Stomach (tissue), 9 donors: Measurements from ENCODE around the gene INSIG2. TPM values are rescaled to one million over a fixed set of nuclear protein-coding genes. Genes with fewer than 3 reads are reported as not detected.

Experiments used
- DNase-seq, 2 donors: peaks; one replicate each; pipeline versions ENCODE4 v3.0.0 to v3.0.0-alpha.2; 2013 to 2019
- H3K27ac ChIP-seq, 5 donors: fragments of 200-600 bp in 4 of 5; sonication (generic) in 4 of 5; one replicate each; pipeline ENCODE4 v1.5.1; 2013 to 2019; ENCODE audit warnings: mild to moderate bottlenecking in 1 of 5, moderate library complexity in 1 of 5
- H3K27me3 ChIP-seq, 3 donors: fragments of 200-600 bp; sonication (generic); one replicate each; pipeline ENCODE4 v1.5.1; 2017 to 2019; ENCODE audit warnings: mixed run types in 1 of 3
- H3K36me3 ChIP-seq, 4 donors: fragments of 200-600 bp; sonication (generic); 1 replicate in 3 of 4; 2 replicates in 1 of 4; pipeline ENCODE4 v1.5.1; 2016 to 2019
- H3K4me1 ChIP-seq, 4 donors: fragments of 200-600 bp; sonication (generic); one replicate each; pipeline ENCODE4 v1.5.1; 2016 to 2019
- H3K4me3 ChIP-seq, 4 donors: fragments of 200-600 bp; sonication (generic) in 3 of 4; one replicate each; pipeline ENCODE4 v1.5.1; 2016 to 2019; ENCODE audit warnings: mild to moderate bottlenecking in 1 of 4
- H3K9me3 ChIP-seq, 4 donors: fragments of 200-600 bp; sonication (generic); one replicate each; pipeline ENCODE4 v1.5.1; 2016 to 2019
- EP300 ChIP-seq: sonication (generic); formaldehyde crosslinking; IDR thresholded peaks from one replicate; pipeline ENCODE4 v1.6.1; 2017; ENCODE audit warnings: antibody characterized with exemption
- POLR2A ChIP-seq, 4 donors: fragments of 450-650 bp; IDR thresholded peaks; one replicate each; pipeline ENCODE4 v1.6.1; 2016; ENCODE audit warnings: antibody characterized with exemption in 4 of 4, control low read depth in 2 of 4, mild to moderate bottlenecking in 1 of 4, moderate library complexity in 1 of 4
- POLR2AphosphoS5 ChIP-seq, 3 donors: sonication (generic); formaldehyde crosslinking; IDR thresholded peaks; one replicate each; pipeline ENCODE4 v1.6.1; 2016; ENCODE audit warnings: antibody characterized with exemption in 3 of 3
- WGBS, 5 donors: extraction: QIAGEN DNeasy Blood & Tissue Kit in 3 of 5; methylation state at CpG; one replicate each; pipeline versions ENCODE4 v1.1.5 to v1.1.7; 2013 to 2018; 5-methylcytosine and 5-hydroxymethylcytosine counted together
- intact Hi-C: fragments of 100-400 bp; cut with DNase I; formaldehyde crosslinking; loops from one replicate; pipeline ENCODE4 v1.15.1; 2023; ENCODE audit warnings: low total_unique reads
- polyA plus RNA-seq, 3 donors: library from polyadenylated mRNA; stranded (reverse); fragments of 200-250 nt; gene quantifications; one replicate each; pipeline ENCODE4 v1.2.3, GENCODE V29; 2013
- total RNA-seq, 5 donors: library from RNA; depleted of rRNA; stranded (reverse); fragments of >200 nt; gene quantifications; one replicate each; pipeline versions ENCODE4 v1.1.0 to v1.2.3, GENCODE V29; 2014 to 2016
- TF ChIP-seq, protein P1 (sequence below), 7 experiments: fragments of 450-650 bp in 4 of 7; fragments of 200-600 bp in 3 of 7; sonication (generic) in 3 of 7; IDR thresholded peaks; one replicate each; pipeline ENCODE4 v1.5.1; 2016 to 2019; ENCODE audit warnings: antibody characterized with exemption in 7 of 7, control low read depth in 2 of 7, mild to moderate bottlenecking in 1 of 7
- donor health status: healthy with polysubstance abuse.
- donor health status: Bipolar disorder and iron deficiency.
- donor health status: healthy.

INSIG2 gene
- total and polyA plus RNA-seq, 8 donors: 6.7 to 37.8 (median 10.4) TPM

GRCh38 chr2:118151831-118152230, 63.6 kb downstream of the INSIG2 start:
- DNase-seq: no peak
- intact Hi-C loops: no loop called here
- TF ChIP-seq POLR2AphosphoS5 (IDR thresholded peaks at IDR 0.05): no peak
- TF ChIP-seq, protein P1, sequence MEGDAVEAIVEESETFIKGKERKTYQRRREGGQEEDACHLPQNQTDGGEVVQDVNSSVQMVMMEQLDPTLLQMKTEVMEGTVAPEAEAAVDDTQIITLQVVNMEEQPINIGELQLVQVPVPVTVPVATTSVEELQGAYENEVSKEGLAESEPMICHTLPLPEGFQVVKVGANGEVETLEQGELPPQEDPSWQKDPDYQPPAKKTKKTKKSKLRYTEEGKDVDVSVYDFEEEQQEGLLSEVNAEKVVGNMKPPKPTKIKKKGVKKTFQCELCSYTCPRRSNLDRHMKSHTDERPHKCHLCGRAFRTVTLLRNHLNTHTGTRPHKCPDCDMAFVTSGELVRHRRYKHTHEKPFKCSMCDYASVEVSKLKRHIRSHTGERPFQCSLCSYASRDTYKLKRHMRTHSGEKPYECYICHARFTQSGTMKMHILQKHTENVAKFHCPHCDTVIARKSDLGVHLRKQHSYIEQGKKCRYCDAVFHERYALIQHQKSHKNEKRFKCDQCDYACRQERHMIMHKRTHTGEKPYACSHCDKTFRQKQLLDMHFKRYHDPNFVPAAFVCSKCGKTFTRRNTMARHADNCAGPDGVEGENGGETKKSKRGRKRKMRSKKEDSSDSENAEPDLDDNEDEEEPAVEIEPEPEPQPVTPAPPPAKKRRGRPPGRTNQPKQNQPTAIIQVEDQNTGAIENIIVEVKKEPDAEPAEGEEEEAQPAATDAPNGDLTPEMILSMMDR (IDR thresholded peaks at IDR 0.05): no peak
- no peak for TF ChIP-seq POLR2A (IDR thresholded peaks at IDR 0.05)
- no peak for TF ChIP-seq EP300
- H3K27me3 ChIP-seq: no peaks in the 10 kb centered on the region
- no peak overlapping the region for H3K27ac ChIP-seq
- no peaks in the 10 kb centered on the region for H3K4me1 ChIP-seq
- no peaks in the 10 kb centered on the region for H3K36me3 ChIP-seq
- no peak overlapping the region for H3K4me3 ChIP-seq
- 59 to 89% (median 70%) methylated on average over 1 of the region's 1 CpG for WGBS, 5 donors
- H3K9me3 ChIP-seq: no peaks in the 10 kb centered on the region

GRCh38 chr2:118153433-118153832, 65.2 kb downstream of the INSIG2 start:
- H3K36me3 ChIP-seq: no peaks in the 10 kb centered on the region
- peaks cover 0 to 4% (median 0%) of the 10 kb centered on the region in 4 donors for H3K9me3 ChIP-seq
- H3K27me3 ChIP-seq: no peaks in the 10 kb centered on the region
- 59 to 71% (median 65%) methylated on average over 4 of the region's 4 CpGs for WGBS, 5 donors
- intact Hi-C loops: no loop called here
- H3K4me1 ChIP-seq: no peaks in the 10 kb centered on the region
- H3K27ac ChIP-seq: no peak overlapping the region
- no peak for DNase-seq
- H3K4me3 ChIP-seq: no peak overlapping the region
- no peak for TF ChIP-seq POLR2AphosphoS5 (IDR thresholded peaks at IDR 0.05)
- no peak for TF ChIP-seq POLR2A (IDR thresholded peaks at IDR 0.05)
- TF ChIP-seq, protein P1 (IDR thresholded peaks at IDR 0.05): no peak
- TF ChIP-seq EP300: no peak

DNA sequence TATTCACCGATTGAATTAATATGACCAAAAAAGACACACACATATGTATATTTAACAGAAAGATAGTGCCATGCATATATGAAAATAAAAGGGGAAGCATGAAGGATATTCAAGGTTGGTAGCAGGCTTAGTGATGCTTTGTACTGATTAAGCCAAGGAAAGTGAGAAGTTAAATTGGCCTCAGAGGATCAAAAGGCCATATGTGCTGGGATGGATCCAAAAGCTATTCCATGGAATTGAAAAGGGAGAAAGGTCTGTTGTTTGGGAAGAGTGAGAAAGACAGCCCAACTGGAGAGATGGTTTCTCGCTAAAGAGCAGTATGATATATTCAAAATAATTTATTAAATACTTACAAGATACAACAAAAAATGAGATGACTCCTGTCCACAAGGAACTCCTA, 65.9 kb downstream of the INSIG2 start:
- H3K27ac ChIP-seq: no peak overlapping the region
- H3K27me3 ChIP-seq: no peaks in the 10 kb centered on the region
- no peak for TF ChIP-seq EP300
- no peak for TF ChIP-seq POLR2AphosphoS5 (IDR thresholded peaks at IDR 0.05)
- TF ChIP-seq, protein P1 (IDR thresholded peaks at IDR 0.05): no peak
- TF ChIP-seq POLR2A (IDR thresholded peaks at IDR 0.05): no peak
- DNase-seq: no peak
- WGBS, 5 donors: 92 to 97% (median 96%) methylated on average over 2 of the region's 2 CpGs
- H3K9me3 ChIP-seq: peaks cover 0 to 4% (median 0%) of the 10 kb centered on the region in 4 donors
- intact Hi-C loops: no loop called here
- no peak overlapping the region for H3K4me3 ChIP-seq
- H3K4me1 ChIP-seq: no peaks in the 10 kb centered on the region
- H3K36me3 ChIP-seq: no peaks in the 10 kb centered on the region

Other genes starting within 250 kb of the INSIG2 start
- 10 to 100 TPM; 15.6 to 63.9 (median 33.3) TPM for gene CCDC93, start 74.4 kb upstream of the INSIG2 start, total RNA-seq
- 1 to 10 TPM; 3.1 to 4.3 (median 3.8) TPM for gene CCDC93, start 74.4 kb upstream of the INSIG2 start, polyA plus RNA-seq